Uterus (tissue), 2 donors: ENCODE results near the gene ZNF12.

Experiments used
- CTCF ChIP-seq, 4 experiments: fragments of 200-600 bp in 2 of 4; fragments of 450-650 bp in 2 of 4; sonication (generic) in 2 of 4; IDR thresholded peaks; one replicate each; pipeline ENCODE4 v1.5.1; 2016 to 2019; ENCODE audit warnings: antibody characterized with exemption in 4 of 4, mild to moderate bottlenecking in 2 of 4, moderate library complexity in 1 of 4
- POLR2A ChIP-seq, 2 donors: fragments of 450-650 bp; IDR thresholded peaks; one replicate each; pipeline ENCODE4 v1.6.1; 2016; ENCODE audit warnings: antibody characterized with exemption in 2 of 2, mild to moderate bottlenecking in 1 of 2, moderate library complexity in 1 of 2

GRCh38 chr7:6725003-6725402 lies 18.3 kb upstream of the ZNF12 start:
- TF ChIP-seq CTCF (IDR thresholded peaks at IDR 0.05) (no peak), POLR2A (IDR thresholded peaks at IDR 0.05) (no peak)
